ENCODE results near the gene ACP7. TPM values are rescaled to one million over a fixed set of nuclear protein-coding genes. Genes with fewer than 3 reads are reported as not detected.

ACP7 gene
- total and polyA plus RNA-seq, 3 donors from 2014 or later: not detected

DNA sequence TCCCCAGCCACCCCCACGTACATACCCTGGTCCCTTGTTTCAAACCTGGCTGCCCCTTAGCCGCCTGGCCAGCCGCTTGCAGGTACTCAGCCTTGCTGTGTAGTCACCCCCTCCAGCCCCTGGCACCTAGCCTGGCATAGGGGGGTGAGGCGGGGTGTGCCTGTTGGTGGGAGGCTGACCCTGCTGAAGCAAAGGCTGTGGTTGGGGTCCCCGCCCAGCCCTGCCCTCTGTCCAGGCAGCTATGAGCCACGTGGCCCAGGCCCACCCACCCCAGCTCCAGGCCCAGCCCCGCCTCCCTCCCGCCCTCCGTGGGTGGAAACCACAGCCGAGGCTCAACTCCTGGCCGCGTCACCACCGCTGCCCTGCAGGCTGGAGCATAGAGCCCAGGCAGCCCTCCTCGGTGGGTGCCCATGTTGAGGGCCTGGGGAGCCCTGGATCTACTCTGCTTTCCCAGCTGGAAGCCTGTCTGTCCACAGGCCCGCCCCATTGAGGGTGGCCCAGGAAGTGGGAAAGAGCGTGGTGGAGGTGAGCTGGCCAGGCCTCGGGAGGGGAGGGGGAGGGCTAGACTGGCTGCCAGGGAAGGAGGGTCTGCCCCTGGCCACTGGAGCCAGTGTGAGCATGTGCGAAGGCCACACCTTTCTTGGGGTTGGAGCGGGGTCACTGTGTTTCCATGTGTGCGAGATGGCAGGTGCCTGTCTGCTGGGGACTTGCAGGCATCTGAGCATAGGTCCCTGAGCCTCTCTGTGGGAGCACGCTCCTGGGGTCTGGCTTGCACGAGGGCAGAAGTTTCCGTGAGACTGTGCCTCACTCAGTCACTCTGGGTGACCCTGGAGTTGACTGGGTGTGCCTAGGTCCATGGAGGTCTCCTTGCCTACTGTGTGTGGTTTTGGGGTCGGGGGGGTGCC, 72.4 kb downstream of the ACP7 start:
- intact Hi-C loops (cut with DNase I; ENCODE audit: low total_unique reads): no loop called here
- Histone ChIP-seq H3K36me3 (ENCODE audit: low read depth, missing control alignments) (no peaks in the 10 kb centered on the region), H3K27ac (no peak overlapping the region), H3K9me3 (no peaks in the 10 kb centered on the region), H3K4me1 (peaks cover 29% of the 10 kb centered on the region), H3K4me3 (no peak overlapping the region), H3K27me3 (no peaks in the 10 kb centered on the region)
- no peak for DNase-seq
- TF ChIP-seq POLR2A (IDR thresholded peaks at IDR 0.05): no peak
- TF ChIP-seq, protein P1, sequence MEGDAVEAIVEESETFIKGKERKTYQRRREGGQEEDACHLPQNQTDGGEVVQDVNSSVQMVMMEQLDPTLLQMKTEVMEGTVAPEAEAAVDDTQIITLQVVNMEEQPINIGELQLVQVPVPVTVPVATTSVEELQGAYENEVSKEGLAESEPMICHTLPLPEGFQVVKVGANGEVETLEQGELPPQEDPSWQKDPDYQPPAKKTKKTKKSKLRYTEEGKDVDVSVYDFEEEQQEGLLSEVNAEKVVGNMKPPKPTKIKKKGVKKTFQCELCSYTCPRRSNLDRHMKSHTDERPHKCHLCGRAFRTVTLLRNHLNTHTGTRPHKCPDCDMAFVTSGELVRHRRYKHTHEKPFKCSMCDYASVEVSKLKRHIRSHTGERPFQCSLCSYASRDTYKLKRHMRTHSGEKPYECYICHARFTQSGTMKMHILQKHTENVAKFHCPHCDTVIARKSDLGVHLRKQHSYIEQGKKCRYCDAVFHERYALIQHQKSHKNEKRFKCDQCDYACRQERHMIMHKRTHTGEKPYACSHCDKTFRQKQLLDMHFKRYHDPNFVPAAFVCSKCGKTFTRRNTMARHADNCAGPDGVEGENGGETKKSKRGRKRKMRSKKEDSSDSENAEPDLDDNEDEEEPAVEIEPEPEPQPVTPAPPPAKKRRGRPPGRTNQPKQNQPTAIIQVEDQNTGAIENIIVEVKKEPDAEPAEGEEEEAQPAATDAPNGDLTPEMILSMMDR (IDR thresholded peaks at IDR 0.05): no peak
- WGBS, 2 donors: 59 to 65% methylated on average over 13 to 24 of the region's 24 CpGs

DNA sequence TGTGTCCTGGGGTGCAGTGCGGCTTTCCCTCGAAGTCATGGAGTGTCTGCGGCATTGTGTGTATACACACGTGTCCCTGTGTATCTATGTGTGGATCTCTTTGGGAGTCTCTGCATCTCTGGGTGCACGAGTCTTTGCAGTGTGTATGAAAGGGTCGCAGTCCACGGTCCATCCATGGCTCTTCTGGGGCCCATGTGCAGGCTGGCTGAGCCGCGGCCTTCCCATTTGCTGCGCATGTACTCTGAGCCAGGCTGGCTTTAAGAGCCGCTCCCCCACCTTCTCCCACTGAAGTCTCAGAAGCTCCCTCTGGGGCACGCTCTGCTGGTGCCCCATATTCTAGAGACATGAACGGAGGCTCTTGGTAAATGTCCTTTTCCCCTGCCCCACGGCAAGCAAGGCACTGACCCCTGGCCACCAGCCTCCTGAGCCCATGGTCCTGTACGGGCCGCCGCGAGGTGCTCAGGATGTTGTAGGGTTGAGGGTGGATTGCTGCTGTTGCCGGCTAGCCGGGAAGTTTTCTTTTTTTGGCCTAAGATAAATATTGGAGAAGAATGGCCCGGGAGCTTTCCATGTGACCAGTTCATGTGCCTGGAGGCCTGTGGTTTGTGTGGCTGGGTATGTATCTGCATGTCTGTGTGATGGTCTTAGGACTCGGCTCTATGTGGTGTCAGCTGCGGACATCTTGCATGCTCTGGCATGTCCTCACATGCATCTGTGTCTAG, 73.3 kb downstream of the ACP7 start:
- DNase-seq: no peak
- TF ChIP-seq POLR2A (IDR thresholded peaks at IDR 0.05): no peak
- TF ChIP-seq, protein P1 (IDR thresholded peaks at IDR 0.05): no peak

DNA sequence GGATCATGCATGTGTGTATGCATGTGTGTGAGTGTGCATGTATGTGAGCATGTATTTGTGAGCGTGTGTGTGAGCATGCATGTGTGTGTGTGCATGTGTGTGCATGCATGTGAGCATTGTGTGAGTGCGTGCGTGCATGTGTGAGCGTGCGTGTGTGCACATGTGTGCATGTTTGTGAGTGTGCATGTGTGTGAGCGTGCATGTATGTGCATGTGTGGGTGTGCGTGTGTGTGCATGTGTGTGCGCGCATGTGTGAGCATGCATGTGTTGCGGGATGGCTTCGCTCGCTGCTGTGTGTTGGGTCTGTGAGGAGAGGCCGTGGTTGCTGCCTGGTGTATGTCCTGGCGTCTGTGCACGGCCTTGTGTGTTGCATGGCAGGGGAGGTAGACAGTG, 73.8 kb downstream of the ACP7 start:
- Histone ChIP-seq H3K9me3 (no peaks in the 10 kb centered on the region), H3K27ac (no peak overlapping the region), H3K4me3 (no peak overlapping the region), H3K4me1 (peaks cover 29% of the 10 kb centered on the region), H3K27me3 (no peaks in the 10 kb centered on the region), H3K36me3 (ENCODE audit: low read depth, missing control alignments) (no peaks in the 10 kb centered on the region)
- TF ChIP-seq POLR2A (IDR thresholded peaks at IDR 0.05): no peak
- TF ChIP-seq, protein P1 (IDR thresholded peaks at IDR 0.05): no peak
- DNase-seq: no peak
- 86 to 92% methylated on average over 9 to 15 of the region's 15 CpGs for WGBS, 2 donors
- intact Hi-C loops (cut with DNase I; ENCODE audit: low total_unique reads): no loop called here

More for the DNA sequence above, 73.3 kb downstream of the ACP7 start:
- H3K27ac ChIP-seq: no peak overlapping the region
- no peaks in the 10 kb centered on the region for H3K36me3 ChIP-seq (ENCODE audit: low read depth, missing control alignments)
- intact Hi-C loops (cut with DNase I; ENCODE audit: low total_unique reads): no loop called here
- no peak overlapping the region for H3K4me3 ChIP-seq
- no peaks in the 10 kb centered on the region for H3K27me3 ChIP-seq
- WGBS, 2 donors: 69 to 73% methylated on average over 18 to 23 of the region's 23 CpGs
- no peaks in the 10 kb centered on the region for H3K9me3 ChIP-seq
- H3K4me1 ChIP-seq: peaks cover 29% of the 10 kb centered on the region

DNA sequence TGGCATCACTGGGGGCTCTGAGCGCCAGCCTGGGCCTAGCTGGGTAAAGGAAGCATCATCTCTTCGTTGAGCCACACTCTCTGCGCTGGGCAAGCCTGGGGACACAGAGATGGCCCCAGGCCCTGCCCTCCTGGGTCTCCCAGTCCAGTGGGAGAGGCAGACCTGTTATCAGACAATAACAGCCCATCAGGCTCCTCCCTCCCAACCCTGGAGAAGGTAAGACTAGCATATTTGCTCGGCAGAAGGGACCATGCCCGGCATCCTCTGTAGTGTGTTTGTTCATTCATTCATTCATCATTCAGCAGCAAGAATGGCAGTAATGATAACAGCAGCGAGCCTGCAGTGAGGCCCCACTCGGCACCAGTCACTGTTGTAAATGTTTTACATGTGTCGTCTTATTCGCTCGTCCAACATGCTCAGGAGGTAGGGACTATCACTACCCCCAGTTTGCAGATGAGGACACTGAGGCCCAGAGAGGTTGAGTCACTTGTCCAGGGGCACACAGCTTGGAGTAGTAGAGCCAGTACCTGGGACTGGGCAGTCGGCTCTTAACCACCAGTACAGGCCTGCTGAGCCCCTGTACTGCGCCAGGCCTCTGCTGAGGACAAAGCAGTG, 74.6 kb downstream of the ACP7 start:
- DNase-seq: no peak
- H3K4me1 ChIP-seq: peaks cover 29% of the 10 kb centered on the region
- 85 to 89% methylated on average over 10 to 12 of the region's 12 CpGs for WGBS, 2 donors
- TF ChIP-seq POLR2A (IDR thresholded peaks at IDR 0.05): no peak
- no peak overlapping the region for H3K27ac ChIP-seq
- H3K27me3 ChIP-seq: no peaks in the 10 kb centered on the region
- H3K36me3 ChIP-seq (ENCODE audit: low read depth, missing control alignments): no peaks in the 10 kb centered on the region
- no peak overlapping the region for H3K4me3 ChIP-seq
- intact Hi-C loops (cut with DNase I; ENCODE audit: low total_unique reads): no loop called here
- no peaks in the 10 kb centered on the region for H3K9me3 ChIP-seq

DNA sequence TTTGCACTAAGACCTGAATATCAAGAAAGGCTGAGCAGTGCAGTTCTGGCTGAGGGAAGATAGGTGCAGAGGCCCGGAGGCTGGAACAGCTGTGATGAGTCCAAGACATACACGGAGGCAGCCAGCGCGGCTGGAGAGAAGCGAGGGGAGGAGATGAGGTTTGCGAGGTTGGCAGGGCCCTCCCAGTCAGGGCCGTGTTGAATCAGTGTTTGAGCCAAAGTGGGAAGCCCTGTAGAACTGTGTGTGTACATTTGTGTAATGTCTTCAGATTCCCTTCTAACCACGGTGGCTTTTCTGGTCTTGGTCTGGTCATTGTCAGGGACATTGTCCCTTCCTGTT, 76.3 kb downstream of the ACP7 start:
- H3K36me3 ChIP-seq (ENCODE audit: low read depth, missing control alignments): no peaks in the 10 kb centered on the region
- no peak for TF ChIP-seq POLR2A (IDR thresholded peaks at IDR 0.05)
- TF ChIP-seq, protein P1 (IDR thresholded peaks at IDR 0.05): no peak

More for the DNA sequence above, 76.3 kb downstream of the ACP7 start:
- Histone ChIP-seq H3K27ac (no peak overlapping the region), H3K4me1 (peaks cover 29% of the 10 kb centered on the region), H3K9me3 (no peaks in the 10 kb centered on the region), H3K4me3 (no peak overlapping the region), H3K27me3 (no peaks in the 10 kb centered on the region)
- peak; percentile 76 for DNase-seq
- intact Hi-C loops (cut with DNase I; ENCODE audit: low total_unique reads): no loop called here
- 41 to 42% methylated on average over 8 of the region's 8 CpGs for WGBS, 2 donors
